Measurements from ENCODE around the gene SPEN.

GRCh38 chr1:15931884-15932283 lies 84.4 kb downstream of the SPEN start:
- no peak for TF ChIP-seq GATA2 (CRISPR knock-in tag; IDR thresholded peaks at IDR 0.05)
- no peak for TF ChIP-seq FOXM1 (IDR thresholded peaks at IDR 0.05; ENCODE audit: low read depth)
- TF ChIP-seq REST (IDR thresholded peaks at IDR 0.05; ENCODE audit: low read depth, low read length): no peak
- TF ChIP-seq YY1 (IDR thresholded peaks at IDR 0.05; ENCODE audit: low read depth): no peak
- TF ChIP-seq CTCF (IDR thresholded peaks at IDR 0.05): no peak
- no peak for TF ChIP-seq EZH2phosphoT487 (IDR thresholded peaks at IDR 0.05; ENCODE audit: borderline replicate concordance, low read depth)
- TF ChIP-seq GABPA (IDR thresholded peaks at IDR 0.05; ENCODE audit: low read depth): no peak
- TF ChIP-seq MAX (IDR thresholded peaks at IDR 0.05; ENCODE audit: low read depth): no peak
- TF ChIP-seq PBX3 (IDR thresholded peaks at IDR 0.05): no peak
- TF ChIP-seq USF2 (IDR thresholded peaks at IDR 0.05; ENCODE audit: borderline replicate concordance, low read depth, low read length): no peak
- no peak for TF ChIP-seq CHD2 (IDR thresholded peaks at IDR 0.05; ENCODE audit: low read length, partially characterized antibody)
- TF ChIP-seq ZBTB33 (IDR thresholded peaks at IDR 0.05; ENCODE audit: borderline replicate concordance, low read depth): no peak
